Measurements from ENCODE around the gene CCDC14. TPM values are rescaled to one million over a fixed set of nuclear protein-coding genes. Genes with fewer than 3 reads are reported as not detected.

The CCDC14 gene
- total RNA-seq, 2 experiments from 2014 or later: 82.9 to 106 TPM

- CTCF ChIA-PET (ENCODE audit: unreplicated experiment): no interaction called here
- Histone ChIP-seq H3K4me3 (ENCODE audit: low read depth, low read length, poor library complexity, severe bottlenecking) (no peak overlapping the region), H3K27ac (ENCODE audit: low read depth, low read length, poor library complexity, severe bottlenecking) (no peak overlapping the region), H4K20me1 (ENCODE audit: insufficient read depth, low read length) (no peaks in the 10 kb centered on the region), H2AFZ (ENCODE audit: low read length) (no peak overlapping the region), H3K9me3 (ENCODE audit: low read length) (no peaks in the 10 kb centered on the region), H3K4me2 (ENCODE audit: low read length) (no peak overlapping the region), H3K36me3 (ENCODE audit: insufficient read depth, low read length) (no peaks in the 10 kb centered on the region), H3K9me2 (ENCODE audit: insufficient read depth, low read length) (no peaks in the 10 kb centered on the region), H3K4me1 (ENCODE audit: insufficient read depth, low read length, poor library complexity, severe bottlenecking) (no peaks in the 10 kb centered on the region), H3K79me2 (ENCODE audit: insufficient read depth, low read depth, low read length) (no peaks in the 10 kb centered on the region)
- no TSS peak for BruUV-seq (replicated peaks)
- POLR2A ChIA-PET: no interaction called here
- TF ChIP-seq, protein P1, sequence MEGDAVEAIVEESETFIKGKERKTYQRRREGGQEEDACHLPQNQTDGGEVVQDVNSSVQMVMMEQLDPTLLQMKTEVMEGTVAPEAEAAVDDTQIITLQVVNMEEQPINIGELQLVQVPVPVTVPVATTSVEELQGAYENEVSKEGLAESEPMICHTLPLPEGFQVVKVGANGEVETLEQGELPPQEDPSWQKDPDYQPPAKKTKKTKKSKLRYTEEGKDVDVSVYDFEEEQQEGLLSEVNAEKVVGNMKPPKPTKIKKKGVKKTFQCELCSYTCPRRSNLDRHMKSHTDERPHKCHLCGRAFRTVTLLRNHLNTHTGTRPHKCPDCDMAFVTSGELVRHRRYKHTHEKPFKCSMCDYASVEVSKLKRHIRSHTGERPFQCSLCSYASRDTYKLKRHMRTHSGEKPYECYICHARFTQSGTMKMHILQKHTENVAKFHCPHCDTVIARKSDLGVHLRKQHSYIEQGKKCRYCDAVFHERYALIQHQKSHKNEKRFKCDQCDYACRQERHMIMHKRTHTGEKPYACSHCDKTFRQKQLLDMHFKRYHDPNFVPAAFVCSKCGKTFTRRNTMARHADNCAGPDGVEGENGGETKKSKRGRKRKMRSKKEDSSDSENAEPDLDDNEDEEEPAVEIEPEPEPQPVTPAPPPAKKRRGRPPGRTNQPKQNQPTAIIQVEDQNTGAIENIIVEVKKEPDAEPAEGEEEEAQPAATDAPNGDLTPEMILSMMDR (conservative IDR thresholded peaks at IDR 0.05; ENCODE audit: low read length): peak; percentile 71
- TF ChIP-seq EZH2phosphoT487 (IDR thresholded peaks at IDR 0.05; ENCODE audit: borderline replicate concordance, low read depth, low read length): no peak
- intact Hi-C loops (cut with micrococcal nuclease; ENCODE audit: unreplicated experiment): no loop called here
- DNase-seq (ENCODE audit: low spot score): no peak
These were observed 84.2 kb downstream of the CCDC14 start for GRCh38 chr3:123876858-123877257.

GRCh38 chr3:123872621-123873020 lies 88.4 kb downstream of the CCDC14 start:
- Histone ChIP-seq H3K9me3 (ENCODE audit: low read length) (no peaks in the 10 kb centered on the region), H3K36me3 (ENCODE audit: insufficient read depth, low read length) (no peaks in the 10 kb centered on the region), H3K79me2 (ENCODE audit: insufficient read depth, low read depth, low read length) (no peaks in the 10 kb centered on the region), H2AFZ (ENCODE audit: low read length) (no peak overlapping the region), H3K4me1 (ENCODE audit: insufficient read depth, low read length, poor library complexity, severe bottlenecking) (no peaks in the 10 kb centered on the region), H3K9me2 (ENCODE audit: insufficient read depth, low read length) (no peaks in the 10 kb centered on the region), H3K4me2 (ENCODE audit: low read length) (no peak overlapping the region), H3K27ac (ENCODE audit: low read depth, low read length, poor library complexity, severe bottlenecking) (no peak overlapping the region), H3K4me3 (ENCODE audit: low read depth, low read length, poor library complexity, severe bottlenecking) (no peak overlapping the region), H4K20me1 (ENCODE audit: insufficient read depth, low read length) (no peaks in the 10 kb centered on the region)
- no peak for DNase-seq (ENCODE audit: low spot score)
- BruUV-seq (replicated peaks): no TSS peak
- intact Hi-C loops (cut with micrococcal nuclease; ENCODE audit: unreplicated experiment): no loop called here
- TF ChIP-seq, protein P1 (conservative IDR thresholded peaks at IDR 0.05; ENCODE audit: low read length): no peak
- TF ChIP-seq EZH2phosphoT487 (IDR thresholded peaks at IDR 0.05; ENCODE audit: borderline replicate concordance, low read depth, low read length): no peak
- CTCF ChIA-PET (ENCODE audit: unreplicated experiment): no interaction called here
- POLR2A ChIA-PET: no interaction called here

DNA sequence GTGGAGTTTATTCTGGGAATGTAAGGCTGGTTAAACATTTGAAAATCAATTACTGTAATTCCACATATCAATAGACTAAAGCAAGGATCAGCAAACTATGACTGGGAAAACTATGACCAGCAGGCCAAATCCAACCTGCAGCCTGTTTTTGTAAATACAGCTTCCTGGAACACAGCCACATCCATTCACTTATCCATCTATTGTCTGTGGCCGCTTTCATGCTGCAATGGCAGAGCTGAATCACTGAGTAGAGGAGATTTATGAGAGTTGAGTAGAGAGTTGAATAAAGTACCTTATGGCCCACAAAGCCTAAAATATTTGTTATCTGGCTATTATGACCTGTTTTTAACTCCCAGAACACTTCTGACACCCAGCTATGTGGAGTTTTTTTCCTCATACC lies 89.1 kb downstream of the CCDC14 start:
- DNase-seq (ENCODE audit: low spot score): no peak
- Histone ChIP-seq H3K9me2 (ENCODE audit: insufficient read depth, low read length) (no peaks in the 10 kb centered on the region), H3K4me3 (ENCODE audit: low read depth, low read length, poor library complexity, severe bottlenecking) (no peak overlapping the region), H3K27ac (ENCODE audit: low read depth, low read length, poor library complexity, severe bottlenecking) (no peak overlapping the region), H3K79me2 (ENCODE audit: insufficient read depth, low read depth, low read length) (no peaks in the 10 kb centered on the region), H3K4me2 (ENCODE audit: low read length) (no peak overlapping the region), H4K20me1 (ENCODE audit: insufficient read depth, low read length) (no peaks in the 10 kb centered on the region), H3K36me3 (ENCODE audit: insufficient read depth, low read length) (no peaks in the 10 kb centered on the region), H3K9me3 (ENCODE audit: low read length) (no peaks in the 10 kb centered on the region), H2AFZ (ENCODE audit: low read length) (no peak overlapping the region), H3K4me1 (ENCODE audit: insufficient read depth, low read length, poor library complexity, severe bottlenecking) (no peaks in the 10 kb centered on the region)
- intact Hi-C loops (cut with micrococcal nuclease; ENCODE audit: unreplicated experiment): no loop called here
- CTCF ChIA-PET (ENCODE audit: unreplicated experiment): no interaction called here
- TF ChIP-seq, protein P1 (conservative IDR thresholded peaks at IDR 0.05; ENCODE audit: low read length): no peak
- no peak for TF ChIP-seq EZH2phosphoT487 (IDR thresholded peaks at IDR 0.05; ENCODE audit: borderline replicate concordance, low read depth, low read length)
- POLR2A ChIA-PET: interaction anchor here (0.6 kb wide), 1 partner anchor 22 kb away, joined by 3 read pairs; no protein-coding TSS in a partner anchor
- BruUV-seq (replicated peaks): no TSS peak

Data from OCI-LY7 (cell line).